Measurements from ENCODE around the gene CES3.
"Not testable (repeated sequence)": the region's sequence is repeated elsewhere in the genome, so short reads cannot be mapped to it uniquely, and the experiment has no call there.

Gene CES3

DNA sequence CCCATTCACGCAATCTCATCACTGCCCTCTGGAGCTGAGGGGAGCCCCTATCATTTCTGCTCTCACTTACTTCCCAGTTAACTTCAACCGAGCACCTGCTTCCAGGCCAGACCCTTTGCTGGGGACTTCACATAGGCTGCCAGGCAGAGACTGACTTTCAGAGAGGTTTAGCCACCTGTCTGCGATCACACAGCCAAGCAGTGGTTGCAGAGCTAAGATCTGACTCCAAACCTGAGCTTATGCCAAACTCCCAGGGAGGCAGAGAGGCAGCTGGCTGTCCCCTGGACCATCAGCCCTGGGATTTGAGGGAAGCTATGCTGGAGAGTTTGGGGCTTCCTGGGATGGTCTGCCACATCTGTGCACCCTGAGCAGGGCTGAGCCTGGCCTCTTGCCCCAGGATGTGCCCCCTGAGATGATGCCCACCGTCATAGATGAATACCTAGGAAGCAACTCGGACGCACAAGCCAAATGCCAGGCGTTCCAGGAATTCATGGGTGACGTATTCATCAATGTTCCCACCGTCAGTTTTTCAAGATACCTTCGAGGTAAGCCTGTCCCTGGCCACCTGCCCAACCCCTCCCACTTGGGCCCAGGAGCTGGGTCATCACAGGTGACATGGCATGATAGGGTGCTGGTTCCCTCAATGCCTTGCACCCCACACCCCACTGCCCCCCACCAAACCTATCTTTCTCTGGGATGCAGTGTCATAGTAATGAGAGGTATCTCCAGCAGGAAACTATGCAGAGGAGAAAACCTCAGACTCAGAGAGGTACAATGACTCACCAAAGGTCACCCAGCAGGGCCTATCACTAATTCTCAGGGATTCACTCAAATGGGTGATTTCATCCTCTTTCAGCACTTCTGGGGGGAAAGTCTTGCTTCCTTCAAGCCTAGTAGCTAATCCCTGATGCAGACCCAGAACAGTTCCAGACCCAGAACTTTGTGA is 10.0 kb downstream of the CES3 start:
- no peaks in the 10 kb centered on the region for H4K20me1 ChIP-seq (ENCODE audit: insufficient read depth, low read length)
- no peaks in the 10 kb centered on the region for H3K9me3 ChIP-seq (ENCODE audit: low read length)
- TF ChIP-seq, protein P1, sequence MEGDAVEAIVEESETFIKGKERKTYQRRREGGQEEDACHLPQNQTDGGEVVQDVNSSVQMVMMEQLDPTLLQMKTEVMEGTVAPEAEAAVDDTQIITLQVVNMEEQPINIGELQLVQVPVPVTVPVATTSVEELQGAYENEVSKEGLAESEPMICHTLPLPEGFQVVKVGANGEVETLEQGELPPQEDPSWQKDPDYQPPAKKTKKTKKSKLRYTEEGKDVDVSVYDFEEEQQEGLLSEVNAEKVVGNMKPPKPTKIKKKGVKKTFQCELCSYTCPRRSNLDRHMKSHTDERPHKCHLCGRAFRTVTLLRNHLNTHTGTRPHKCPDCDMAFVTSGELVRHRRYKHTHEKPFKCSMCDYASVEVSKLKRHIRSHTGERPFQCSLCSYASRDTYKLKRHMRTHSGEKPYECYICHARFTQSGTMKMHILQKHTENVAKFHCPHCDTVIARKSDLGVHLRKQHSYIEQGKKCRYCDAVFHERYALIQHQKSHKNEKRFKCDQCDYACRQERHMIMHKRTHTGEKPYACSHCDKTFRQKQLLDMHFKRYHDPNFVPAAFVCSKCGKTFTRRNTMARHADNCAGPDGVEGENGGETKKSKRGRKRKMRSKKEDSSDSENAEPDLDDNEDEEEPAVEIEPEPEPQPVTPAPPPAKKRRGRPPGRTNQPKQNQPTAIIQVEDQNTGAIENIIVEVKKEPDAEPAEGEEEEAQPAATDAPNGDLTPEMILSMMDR (IDR thresholded peaks at IDR 0.05; ENCODE audit: low read length): no peak
- no peak for TF ChIP-seq EZH2 (IDR thresholded peaks at IDR 0.05; ENCODE audit: borderline replicate concordance, low read length)
- H3K36me3 ChIP-seq (ENCODE audit: insufficient read depth, low read length): no peaks in the 10 kb centered on the region
- no peaks in the 10 kb centered on the region for H3K9me2 ChIP-seq (ENCODE audit: low read depth, low read length)
- no peak overlapping the region for H3K9ac ChIP-seq (ENCODE audit: low read length)
- H3K4me2 ChIP-seq (ENCODE audit: low read length): no peak overlapping the region
- no peaks in the 10 kb centered on the region for H3K4me1 ChIP-seq (ENCODE audit: insufficient read depth, low read length, severe bottlenecking)
- peaks cover 6% of the 10 kb centered on the region; the same call in 1 of the 2 replicates for H3K27me3 ChIP-seq (ENCODE audit: insufficient read depth, low read length)
- no peaks in the 10 kb centered on the region for H3K79me2 ChIP-seq (ENCODE audit: insufficient read depth, low read length)
- no peak overlapping the region for H3K4me3 ChIP-seq (ENCODE audit: low read depth, low read length, poor library complexity, severe bottlenecking)
- no peak overlapping the region for H2AFZ ChIP-seq (ENCODE audit: low read length)
- no peak overlapping the region for H3K27ac ChIP-seq (ENCODE audit: low read depth, low read length, poor library complexity, severe bottlenecking)
- H3F3A ChIP-seq (ENCODE audit: insufficient read depth, low read length): no peaks in the 10 kb centered on the region

DNA sequence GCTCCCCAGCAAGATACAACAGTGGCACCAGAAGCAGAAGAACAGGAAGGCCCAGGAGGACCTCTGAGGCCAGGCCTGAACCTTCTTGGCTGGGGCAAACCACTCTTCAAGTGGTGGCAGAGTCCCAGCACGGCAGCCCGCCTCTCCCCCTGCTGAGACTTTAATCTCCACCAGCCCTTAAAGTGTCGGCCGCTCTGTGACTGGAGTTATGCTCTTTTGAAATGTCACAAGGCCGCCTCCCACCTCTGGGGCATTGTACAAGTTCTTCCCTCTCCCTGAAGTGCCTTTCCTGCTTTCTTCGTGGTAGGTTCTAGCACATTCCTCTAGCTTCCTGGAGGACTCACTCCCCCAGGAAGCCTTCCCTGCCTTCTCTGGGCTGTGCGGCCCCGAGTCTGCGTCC is 11.9 kb downstream of the CES3 start:
- no peaks in the 10 kb centered on the region for H3K79me2 ChIP-seq (ENCODE audit: insufficient read depth, low read length)
- H2AFZ ChIP-seq (ENCODE audit: low read length): no peak overlapping the region
- H3K36me3 ChIP-seq (ENCODE audit: insufficient read depth, low read length): no peaks in the 10 kb centered on the region
- H3K9me3 ChIP-seq (ENCODE audit: low read length): no peaks in the 10 kb centered on the region
- no peaks in the 10 kb centered on the region for H4K20me1 ChIP-seq (ENCODE audit: insufficient read depth, low read length)
- H3K27ac ChIP-seq (ENCODE audit: low read depth, low read length, poor library complexity, severe bottlenecking): no peak overlapping the region
- H3K4me3 ChIP-seq (ENCODE audit: low read depth, low read length, poor library complexity, severe bottlenecking): no peak overlapping the region
- no peak overlapping the region for H3K4me2 ChIP-seq (ENCODE audit: low read length)
- TF ChIP-seq EZH2 (IDR thresholded peaks at IDR 0.05; ENCODE audit: borderline replicate concordance, low read length): no peak
- TF ChIP-seq, protein P1 (IDR thresholded peaks at IDR 0.05; ENCODE audit: low read length): no peak
- H3K9ac ChIP-seq (ENCODE audit: low read length): no peak overlapping the region
- no peaks in the 10 kb centered on the region for H3K9me2 ChIP-seq (ENCODE audit: low read depth, low read length)
- H3F3A ChIP-seq (ENCODE audit: insufficient read depth, low read length): no peaks in the 10 kb centered on the region
- H3K4me1 ChIP-seq (ENCODE audit: insufficient read depth, low read length, severe bottlenecking): no peaks in the 10 kb centered on the region
- H3K27me3 ChIP-seq (ENCODE audit: insufficient read depth, low read length): peaks cover 6% of the 10 kb centered on the region; the same call in 1 of the 2 replicates

DNA sequence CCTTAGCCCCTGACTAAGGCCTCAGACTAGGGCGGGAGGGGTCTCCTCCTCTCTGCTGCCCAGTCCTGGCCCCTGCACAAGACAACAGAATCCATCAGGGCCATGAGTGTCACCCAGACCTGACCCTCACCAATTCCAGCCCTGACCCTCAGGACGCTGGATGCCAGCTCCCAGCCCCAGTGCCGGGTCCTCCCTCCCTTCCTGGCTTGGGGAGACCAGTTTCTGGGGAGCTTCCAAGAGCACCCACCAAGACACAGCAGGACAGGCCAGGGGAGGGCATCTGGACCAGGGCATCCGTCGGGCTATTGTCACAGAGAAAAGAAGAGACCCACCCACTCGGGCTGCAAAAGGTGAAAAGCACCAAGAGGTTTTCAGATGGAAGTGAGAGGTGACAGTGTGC is 12.7 kb downstream of the CES3 start:
- Histone ChIP-seq H3K27ac (ENCODE audit: low read depth, low read length, poor library complexity, severe bottlenecking) (no peak overlapping the region), H4K20me1 (ENCODE audit: insufficient read depth, low read length) (no peaks in the 10 kb centered on the region), H3K27me3 (ENCODE audit: insufficient read depth, low read length) (peaks cover 6% of the 10 kb centered on the region; the same call in 1 of the 2 replicates), H3K4me1 (ENCODE audit: insufficient read depth, low read length, severe bottlenecking) (no peaks in the 10 kb centered on the region), H3K9ac (ENCODE audit: low read length) (no peak overlapping the region), H3K36me3 (ENCODE audit: insufficient read depth, low read length) (no peaks in the 10 kb centered on the region), H3F3A (ENCODE audit: insufficient read depth, low read length) (no peaks in the 10 kb centered on the region), H3K9me3 (ENCODE audit: low read length) (no peaks in the 10 kb centered on the region), H3K9me2 (ENCODE audit: low read depth, low read length) (no peaks in the 10 kb centered on the region), H3K79me2 (ENCODE audit: insufficient read depth, low read length) (no peaks in the 10 kb centered on the region), H2AFZ (ENCODE audit: low read length) (no peak overlapping the region), H3K4me3 (ENCODE audit: low read depth, low read length, poor library complexity, severe bottlenecking) (no peak overlapping the region), H3K4me2 (ENCODE audit: low read length) (no peak overlapping the region)
- no peak for TF ChIP-seq EZH2 (IDR thresholded peaks at IDR 0.05; ENCODE audit: borderline replicate concordance, low read length)
- TF ChIP-seq, protein P1 (IDR thresholded peaks at IDR 0.05; ENCODE audit: low read length): no peak

DNA sequence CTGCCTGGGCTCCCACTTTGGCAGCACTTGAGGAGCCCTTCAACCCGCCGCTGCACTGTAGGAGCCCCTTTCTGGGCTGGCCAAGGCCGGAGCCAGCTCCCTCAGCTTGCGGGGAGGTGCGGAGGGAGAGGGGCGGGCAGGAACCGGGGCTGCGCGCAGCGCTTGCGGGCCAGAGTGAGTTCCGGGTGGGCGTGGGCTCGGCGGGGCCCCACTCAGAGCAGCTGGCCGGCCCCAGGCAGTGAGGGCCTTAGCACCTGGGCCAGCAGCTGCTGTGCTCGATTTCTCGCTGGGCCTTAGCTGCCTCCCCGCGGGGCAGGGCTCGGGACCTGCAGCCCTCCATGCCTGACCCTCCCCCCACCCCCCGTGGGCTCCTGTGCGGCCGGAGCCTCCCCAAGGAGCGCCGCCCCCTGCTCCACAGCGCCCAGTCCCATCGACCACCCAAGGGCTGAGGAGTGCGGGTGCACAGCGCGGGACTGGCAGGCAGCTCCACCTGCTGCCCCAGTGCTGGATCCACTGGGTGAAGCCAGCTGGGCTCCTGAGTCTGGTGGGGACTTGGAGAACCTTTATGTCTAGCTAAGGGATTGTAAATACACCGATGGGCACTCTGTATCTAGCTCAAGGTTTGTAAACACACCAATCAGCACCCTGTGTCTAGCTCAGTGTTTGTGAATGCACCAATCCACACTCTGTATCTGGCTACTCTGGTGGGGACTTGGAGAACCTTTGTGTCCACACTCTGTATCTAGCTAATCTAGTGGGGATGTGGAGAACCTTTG is 13.3 kb downstream of the CES3 start:
- H3K4me3 ChIP-seq (ENCODE audit: low read depth, low read length, poor library complexity, severe bottlenecking); H3K4me2 ChIP-seq (ENCODE audit: low read length); H3F3A ChIP-seq (ENCODE audit: insufficient read depth, low read length); H4K20me1 ChIP-seq (ENCODE audit: insufficient read depth, low read length); H3K36me3 ChIP-seq (ENCODE audit: insufficient read depth, low read length); H3K9ac ChIP-seq (ENCODE audit: low read length); H3K27ac ChIP-seq (ENCODE audit: low read depth, low read length, poor library complexity, severe bottlenecking); H3K9me2 ChIP-seq (ENCODE audit: low read depth, low read length); H3K9me3 ChIP-seq (ENCODE audit: low read length); H3K79me2 ChIP-seq (ENCODE audit: insufficient read depth, low read length); H2AFZ ChIP-seq (ENCODE audit: low read length); H3K27me3 ChIP-seq (ENCODE audit: insufficient read depth, low read length); H3K4me1 ChIP-seq (ENCODE audit: insufficient read depth, low read length, severe bottlenecking): not testable (repeated sequence)

DNA sequence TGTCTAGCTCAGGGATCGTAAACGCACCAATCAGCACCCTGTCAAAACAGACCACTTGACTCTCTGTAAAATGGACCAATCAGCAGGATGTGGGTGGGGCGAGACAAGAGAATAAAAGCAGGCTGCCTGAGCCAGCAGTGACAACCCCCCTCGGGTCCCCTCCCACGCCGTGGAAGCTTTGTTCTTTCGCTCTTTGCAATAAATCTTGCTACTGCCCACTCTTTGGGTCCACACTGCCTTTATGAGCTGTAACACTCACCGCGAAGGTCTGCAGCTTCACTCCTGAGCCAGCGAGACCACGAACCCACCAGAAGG is 13.8 kb downstream of the CES3 start:
- H3K9ac ChIP-seq (ENCODE audit: low read length); H3K9me2 ChIP-seq (ENCODE audit: low read depth, low read length); H3K4me2 ChIP-seq (ENCODE audit: low read length); H3K27me3 ChIP-seq (ENCODE audit: insufficient read depth, low read length); H2AFZ ChIP-seq (ENCODE audit: low read length); H3K4me1 ChIP-seq (ENCODE audit: insufficient read depth, low read length, severe bottlenecking); H4K20me1 ChIP-seq (ENCODE audit: insufficient read depth, low read length); H3K79me2 ChIP-seq (ENCODE audit: insufficient read depth, low read length); H3F3A ChIP-seq (ENCODE audit: insufficient read depth, low read length); H3K9me3 ChIP-seq (ENCODE audit: low read length); H3K27ac ChIP-seq (ENCODE audit: low read depth, low read length, poor library complexity, severe bottlenecking); H3K4me3 ChIP-seq (ENCODE audit: low read depth, low read length, poor library complexity, severe bottlenecking); H3K36me3 ChIP-seq (ENCODE audit: insufficient read depth, low read length): not testable (repeated sequence)
